Activated naive CD4-positive, alpha-beta T cell treated with anti-CD3 and anti-CD28 coated beads, Interleukin-2, amount 50 U/mL, for 72 hours (primary cell): ENCODE results near the gene PPP6R3. TPM values are rescaled to one million over a fixed set of nuclear protein-coding genes. Genes with fewer than 3 reads are reported as not detected.

ENCODE experiments used
- ATAC-seq, 2 donors: fragments of 150-1000 bp; cut with Tn5 transposase; 2 replicates each; pipeline ENCODE4 v1.10.0; 2021; ENCODE audit warnings: mild to moderate bottlenecking in 2 of 2, moderate library complexity in 2 of 2
- DNase-seq, 2 donors: peaks; one replicate each; pipeline ENCODE4 v3.0.0; 2021 to 2022; ENCODE audit warnings: low spot score in 2 of 2
- H3K27ac Mint-ChIP-seq, 2 donors: one replicate each; pipeline ENCODE4 v1.8.0; 2022; ENCODE audit warnings: mild to moderate bottlenecking in 2 of 2, mixed read lengths in 2 of 2
- H3K36me3 Mint-ChIP-seq, 2 donors: one replicate each; pipeline ENCODE4 v1.8.0; 2022; ENCODE audit warnings: mixed read lengths in 2 of 2
- H3K9me3 Mint-ChIP-seq, 2 donors: one replicate each; pipeline ENCODE4 v1.8.0; 2022; ENCODE audit warnings: mixed read lengths in 2 of 2
- total RNA-seq, 2 donors: library from RNA; stranded (reverse); gene quantifications; one replicate each; pipeline ENCODE4 v1.2.3, GENCODE V29; 2022

The PPP6R3 gene
- total RNA-seq, 2 donors from 2014 or later = 118 to 149 TPM

- Mint-ChIP-seq H3K27ac (peak overlapping the region in 1 of 2 donors; percentile 78), H3K9me3 (no peaks in the 10 kb centered on the region), H3K36me3 (peaks cover 22 to 68% of the 10 kb centered on the region in 2 donors)
- DNase-seq (no peak), ATAC-seq (no peak)
Measured at GRCh38 chr11:68543594-68543993, 83.0 kb downstream of the PPP6R3 start.

- H3K9me3 Mint-ChIP-seq = no peaks in the 10 kb centered on the region
- peak overlapping the region in 1 of 2 donors; percentile 12 for H3K27ac Mint-ChIP-seq
- peaks cover 12 to 66% of the 10 kb centered on the region in 2 donors for H3K36me3 Mint-ChIP-seq
- DNase-seq (no peak), ATAC-seq (no peak)
Measured at GRCh38 chr11:68545347-68545746, 84.8 kb downstream of the PPP6R3 start.

GRCh38 chr11:68545796-68546195 lies 85.2 kb downstream of the PPP6R3 start:
- Mint-ChIP-seq H3K27ac (peak overlapping the region in 1 of 2 donors; percentile 49), H3K9me3 (no peaks in the 10 kb centered on the region), H3K36me3 (peaks cover 14 to 64% of the 10 kb centered on the region in 2 donors)
- no peak for ATAC-seq
- no peak for DNase-seq

- no peak for ATAC-seq
- peak overlapping the region in 1 of 2 donors; percentile 49 for H3K27ac Mint-ChIP-seq
- no peaks in the 10 kb centered on the region for H3K9me3 Mint-ChIP-seq
- H3K36me3 Mint-ChIP-seq = peaks cover 14 to 62% of the 10 kb centered on the region in 2 donors
- DNase-seq = no peak
Measured at GRCh38 chr11:68546555-68546954, 86.0 kb downstream of the PPP6R3 start.

GRCh38 chr11:68549789-68550484 lies 89.4 kb downstream of the PPP6R3 start:
- Mint-ChIP-seq H3K36me3 (peaks cover 20 to 58% of the 10 kb centered on the region in 2 donors), H3K9me3 (no peaks in the 10 kb centered on the region), H3K27ac (peak overlapping the region; percentile 76 to 95)
- ATAC-seq = peak; percentile 36 to 38
- no peak for DNase-seq

GRCh38 chr11:68550485-68550817 lies 89.9 kb downstream of the PPP6R3 start:
- peak; percentile 42 to 70 for ATAC-seq
- DNase-seq = no peak
- no peaks in the 10 kb centered on the region for H3K9me3 Mint-ChIP-seq

GRCh38 chr11:68551223-68551622 lies 90.7 kb downstream of the PPP6R3 start:
- Mint-ChIP-seq H3K9me3 (no peaks in the 10 kb centered on the region), H3K36me3 (peaks cover 20 to 55% of the 10 kb centered on the region in 2 donors), H3K27ac (peak overlapping the region; percentile 76 to 95)
- no peak for DNase-seq
- ATAC-seq = no peak

More at GRCh38 chr11:68550485-68550817, 89.9 kb downstream of the PPP6R3 start:
- H3K36me3 Mint-ChIP-seq = peaks cover 20 to 58% of the 10 kb centered on the region in 2 donors
- peak overlapping the region; percentile 76 to 95 for H3K27ac Mint-ChIP-seq

GRCh38 chr11:68551777-68552176 lies 91.2 kb downstream of the PPP6R3 start:
- no peak for ATAC-seq
- peaks cover 20 to 50% of the 10 kb centered on the region in 2 donors for H3K36me3 Mint-ChIP-seq
- DNase-seq = no peak
- H3K27ac Mint-ChIP-seq = peak overlapping the region in 1 of 2 donors; percentile 73
- H3K9me3 Mint-ChIP-seq = no peaks in the 10 kb centered on the region

- DNase-seq = no peak
- peak overlapping the region in 1 of 2 donors; percentile 51 for H3K27ac Mint-ChIP-seq
- peaks cover 20 to 43% of the 10 kb centered on the region in 2 donors for H3K36me3 Mint-ChIP-seq
- H3K9me3 Mint-ChIP-seq = no peaks in the 10 kb centered on the region
- no peak for ATAC-seq
Measured at GRCh38 chr11:68552542-68552941, 92.0 kb downstream of the PPP6R3 start.

GRCh38 chr11:68560216-68560615 lies 99.7 kb downstream of the PPP6R3 start:
- Mint-ChIP-seq H3K36me3 (peaks cover 0 to 27% of the 10 kb centered on the region in 2 donors), H3K27ac (peak overlapping the region in 1 of 2 donors; percentile 15), H3K9me3 (no peaks in the 10 kb centered on the region)
- no peak for ATAC-seq
- no peak for DNase-seq

- ATAC-seq (peak in 1 of 2 donors; percentile 74), DNase-seq (no peak)
- H3K9me3 Mint-ChIP-seq = no peaks in the 10 kb centered on the region
- H3K36me3 Mint-ChIP-seq = peaks cover 7 to 37% of the 10 kb centered on the region in 2 donors
- H3K27ac Mint-ChIP-seq = peak overlapping the region in 1 of 2 donors; percentile 94
Measured at GRCh38 chr11:68563454-68563853, 102.9 kb downstream of the PPP6R3 start.

- H3K36me3 Mint-ChIP-seq = peaks cover 7 to 35% of the 10 kb centered on the region in 2 donors
- H3K27ac Mint-ChIP-seq = peak overlapping the region in 1 of 2 donors; percentile 77
- no peaks in the 10 kb centered on the region for H3K9me3 Mint-ChIP-seq
- ATAC-seq (no peak), DNase-seq (no peak)
Measured at GRCh38 chr11:68564261-68564660, 103.7 kb downstream of the PPP6R3 start.

- H3K36me3 Mint-ChIP-seq = peaks cover 7 to 35% of the 10 kb centered on the region in 2 donors
- ATAC-seq = no peak
- peak overlapping the region; percentile 2 to 75 for H3K27ac Mint-ChIP-seq
- no peaks in the 10 kb centered on the region for H3K9me3 Mint-ChIP-seq
- DNase-seq = no peak
Measured at GRCh38 chr11:68565768-68566167, 105.2 kb downstream of the PPP6R3 start.

GRCh38 chr11:68567553-68567952 lies 107.0 kb downstream of the PPP6R3 start:
- Mint-ChIP-seq H3K9me3 (no peaks in the 10 kb centered on the region), H3K36me3 (peaks cover 7 to 30% of the 10 kb centered on the region in 2 donors), H3K27ac (no peak overlapping the region)
- ATAC-seq (peak in 1 of 2 donors; percentile 5), DNase-seq (no peak)

- H3K27ac Mint-ChIP-seq = no peak overlapping the region
- DNase-seq (no peak), ATAC-seq (peak; percentile 46 to 67)
- peaks cover 7 to 41% of the 10 kb centered on the region in 2 donors for H3K36me3 Mint-ChIP-seq
- H3K9me3 Mint-ChIP-seq = no peaks in the 10 kb centered on the region
Measured at GRCh38 chr11:68569357-68569756, 108.8 kb downstream of the PPP6R3 start.

- H3K9me3 Mint-ChIP-seq = no peaks in the 10 kb centered on the region
- H3K36me3 Mint-ChIP-seq = peaks cover 7 to 42% of the 10 kb centered on the region in 2 donors
- no peak overlapping the region for H3K27ac Mint-ChIP-seq
- DNase-seq (no peak), ATAC-seq (no peak)
Measured at GRCh38 chr11:68570691-68571090, 110.1 kb downstream of the PPP6R3 start.

- Mint-ChIP-seq H3K27ac (no peak overlapping the region), H3K36me3 (peaks cover 0 to 24% of the 10 kb centered on the region in 2 donors), H3K9me3 (no peaks in the 10 kb centered on the region)
- DNase-seq (no peak), ATAC-seq (no peak)
Measured at GRCh38 chr11:68574308-68574707, 113.8 kb downstream of the PPP6R3 start.
